GM12878 (cell line): ENCODE data around the gene LYPLA2. TPM values are rescaled to one million over a fixed set of nuclear protein-coding genes. Genes with fewer than 3 reads are reported as not detected.
A peak's percentile ranks its signal among the peaks of the same experiment; 100 is the strongest.

Experiments used
- BACH1 ChIP-seq: fragments of 450-650 bp; IDR thresholded peaks from 2 replicates; pipeline ENCODE4 v1.6.1; 2017; ENCODE audit warnings: mild to moderate bottlenecking, borderline replicate concordance
- BCL11A ChIP-seq: IDR thresholded peaks from 2 replicates; pipeline ENCODE4 v1.6.1; 2011; ENCODE audit warnings: low read depth, low read length
- BHLHE40 ChIP-seq, 2 experiments: fragments of 450-650 bp in 1 of 2; IDR thresholded peaks; 2 replicates each; pipeline ENCODE4 v1.6.1; 2011 to 2017; ENCODE audit warnings: low read depth in 2 of 2, borderline replicate concordance in 1 of 2, improper control_type of control experiment in 1 of 2, low read length in 1 of 2, mild to moderate bottlenecking in 1 of 2
- CHD2 ChIP-seq: IDR thresholded peaks from 2 replicates; pipeline ENCODE4 v1.6.1; 2011; ENCODE audit warnings: low read depth, low read length, improper control_type of control experiment, borderline replicate concordance
- CREB1 ChIP-seq: IDR thresholded peaks from 2 replicates; pipeline ENCODE4 v1.6.1; 2012; ENCODE audit warnings: low read depth, mild to moderate bottlenecking, inconsistent platforms
- EZH2 ChIP-seq: IDR thresholded peaks from 2 replicates; pipeline ENCODE4 v1.6.1; 2012; ENCODE audit warnings: low read depth, mild to moderate bottlenecking, control low read depth, inconsistent platforms, low read length, borderline replicate concordance; ENCODE audit not compliant: control insufficient read depth
- FOS ChIP-seq: IDR thresholded peaks from 3 replicates; pipeline ENCODE4 v1.6.1; 2011; ENCODE audit warnings: borderline replicate concordance; ENCODE audit not compliant: insufficient read length; ENCODE audit errors: extremely low read depth
- FOXK2 ChIP-seq: fragments of 450-650 bp; IDR thresholded peaks from 2 replicates; pipeline ENCODE4 v1.6.1; 2017; ENCODE audit warnings: mild to moderate bottlenecking, moderate library complexity
- HCFC1 ChIP-seq: fragments of 150-350 bp; IDR thresholded peaks from 2 replicates; pipeline ENCODE4 v1.6.1; 2014; ENCODE audit warnings: low read length
- IKZF2 ChIP-seq, 2 experiments: fragments of 450-650 bp; IDR thresholded peaks; 2 replicates each; pipeline ENCODE4 v1.6.1; 2017; ENCODE audit warnings: mild to moderate bottlenecking in 2 of 2, moderate library complexity in 2 of 2
- MTA2 ChIP-seq: fragments of 450-650 bp; IDR thresholded peaks from 2 replicates; pipeline ENCODE4 v1.6.1; 2016; ENCODE audit warnings: low read depth, mild to moderate bottlenecking, moderate library complexity
- NR2F1 ChIP-seq: fragments of 450-650 bp; conservative IDR thresholded peaks from 2 replicates; pipeline ENCODE4 v1.6.1; 2017; ENCODE audit warnings: mild to moderate bottlenecking
- RCOR1 ChIP-seq: conservative IDR thresholded peaks from 2 replicates; pipeline ENCODE4 v1.6.1; 2012; ENCODE audit warnings: low read depth, low read length, improper control_type of control experiment
- RELA ChIP-seq: fragments of 450-650 bp; IDR thresholded peaks from 2 replicates; pipeline ENCODE4 v1.8.0; 2014; ENCODE audit warnings: borderline replicate concordance; ENCODE audit not compliant: partially characterized antibody
- RFX5 ChIP-seq: IDR thresholded peaks from 2 replicates; pipeline ENCODE4 v1.6.1; 2011; ENCODE audit warnings: low read depth, low read length, improper control_type of control experiment
- SIN3A ChIP-seq: IDR thresholded peaks from 2 replicates; pipeline ENCODE4 v1.6.1; 2012; ENCODE audit warnings: low read depth, low read length, improper control_type of control experiment
- SREBF1 ChIP-seq: IDR thresholded peaks from 2 replicates; pipeline ENCODE4 v1.6.1; 2012; ENCODE audit warnings: mild to moderate bottlenecking, low read length
- TAF1 ChIP-seq: IDR thresholded peaks from 2 replicates; pipeline ENCODE4 v1.6.1; 2011; ENCODE audit warnings: mild to moderate bottlenecking, low read depth, low read length, borderline replicate concordance
- TBL1XR1 ChIP-seq: IDR thresholded peaks from 2 replicates; pipeline ENCODE4 v1.6.1; 2012; ENCODE audit warnings: low read depth, low read length, improper control_type of control experiment
- TCF12 ChIP-seq: IDR thresholded peaks from 2 replicates; pipeline ENCODE4 v1.6.1; 2011; ENCODE audit warnings: low read depth, mild to moderate bottlenecking, low read length
- polyA plus RNA-seq, 11 experiments: library from polyadenylated mRNA; depleted of rRNA in 4 of 11; unstranded in 6 of 11; stranded (reverse) in 5 of 11; fragments of >200 nt; fragmentation: Nextera tagmentation in 4 of 11; fragmentation: Illumina TruSeq in 1 of 11; extraction: Ambion mirVana in 4 of 11; extraction: Trizol in 1 of 11; gene quantifications; 1 replicate in 1 of 11; 2 replicates in 10 of 11; pipeline versions ENCODE4 v1.2.1 to v1.2.3, GENCODE V29; 2011 to 2016; ENCODE audit warnings: inconsistent platforms in 2 of 11, missing spikeins in 2 of 11, low read depth in 1 of 11
- total RNA-seq, 4 experiments: library from RNA; depleted of rRNA in 3 of 4; stranded (reverse); fragments of >200 nt in 3 of 4; fragmentation: Illumina TruSeq in 1 of 4; extraction: Trizol in 1 of 4; gene quantifications; 2 replicates each; pipeline versions ENCODE4 v1.2.1 to v1.2.3, GENCODE V29; 2013 to 2021
- TF ChIP-seq, protein P1 (sequence below): IDR thresholded peaks from 2 replicates; pipeline ENCODE4 v1.6.1; 2011; ENCODE audit warnings: mild to moderate bottlenecking, low read depth, low read length, moderate library complexity; ENCODE audit not compliant: insufficient replicate concordance
- TF ChIP-seq, protein P2 (sequence below): fragments of 450-650 bp; IDR thresholded peaks from 2 replicates; pipeline ENCODE4 v1.6.1; 2017; ENCODE audit warnings: mild to moderate bottlenecking, moderate library complexity

Gene LYPLA2
- total and polyA plus RNA-seq, 10 of the 15 experiments (the other 5 are each of a cell fraction or from before 2014, with no cell fraction given): 2.7 to 129 (median 62.3) TPM

DNA sequence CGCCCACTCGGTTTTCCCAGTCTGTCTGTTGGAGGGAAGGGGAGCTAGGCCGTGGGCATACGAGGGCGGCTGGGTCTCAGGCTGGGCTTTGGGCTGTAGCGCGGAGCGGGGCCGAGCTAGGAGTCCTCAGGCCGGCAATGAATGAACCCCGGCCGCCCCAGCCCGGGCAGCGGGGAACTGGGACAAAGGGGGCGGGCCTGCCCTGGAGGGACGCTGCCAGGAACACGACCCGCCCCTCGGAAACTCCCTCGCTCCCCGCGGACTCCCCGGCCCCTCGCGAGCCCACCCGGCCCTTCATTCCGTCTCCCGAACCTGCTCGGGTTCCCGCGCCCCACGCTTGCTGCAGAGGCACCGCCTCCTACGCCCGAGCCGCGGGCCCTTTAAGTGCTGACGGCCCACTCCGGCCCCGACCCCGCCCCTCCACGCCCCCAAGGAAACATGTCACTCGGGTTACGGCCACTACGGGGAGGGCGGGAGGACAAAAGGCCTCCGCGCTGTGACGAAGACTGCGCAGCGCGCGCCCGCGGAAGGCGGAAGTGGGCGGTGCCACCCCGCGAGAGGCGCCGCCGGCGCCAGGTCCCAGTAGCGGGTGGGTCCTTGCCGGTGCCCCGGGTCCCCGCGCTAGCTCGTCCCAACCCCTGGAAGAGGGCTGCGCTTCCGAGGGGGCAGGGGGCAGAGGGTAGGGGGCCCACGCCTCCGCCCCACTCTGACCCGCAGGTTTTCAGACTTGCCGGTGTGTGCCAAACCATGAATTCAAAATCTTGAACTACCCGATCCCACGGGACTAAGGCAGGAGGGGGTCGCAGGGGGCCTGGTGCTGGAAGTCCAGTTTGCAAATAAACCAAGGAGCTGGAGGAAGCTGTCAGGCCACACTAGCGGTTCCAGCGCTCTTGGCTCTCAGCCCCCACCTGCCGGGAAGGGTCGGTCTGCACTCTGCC is 9.7 kb downstream of the LYPLA2 start, which contains the start of gene GALE (continued):
- TF ChIP-seq IKZF2 (IDR thresholded peaks at IDR 0.05) (no peak), TBL1XR1 (0 out of 2 replicates have a peak, but pooled peaks have one; percentile 15), CREB1 (peak; percentile 97), MTA2 (no peak), SREBF1 (0 out of 2 replicates have a peak, but pooled peaks have one; percentile 12), HCFC1 (peak; percentile 73), FOXK2 (no peak), CHD2 (peak; percentile 51; the same call in 1 of the 2 replicates), RFX5 (0 out of 2 replicates have a peak, but pooled peaks have one; percentile 23), FOS (no peak), TCF12 (0 out of 2 replicates have a peak, but pooled peaks have one; percentile 42), SIN3A (peak; percentile 80; the same call in 1 of the 2 replicates), NR2F1 (no peak), RCOR1 (no peak), TAF1 (peak; percentile 73; the same call in 1 of the 2 replicates), BHLHE40 (IDR thresholded peaks at IDR 0.05; ENCODE audit: borderline replicate concordance in 1 of 2, low read depth in 2 of 2, low read length in 1 of 2) (peak; percentile 42 to 58; a peak in 2 of 4 replicates), BACH1 (no peak), BCL11A (no peak), RELA (peak; percentile 26), EZH2 (no peak)
- TF ChIP-seq, protein P1, sequence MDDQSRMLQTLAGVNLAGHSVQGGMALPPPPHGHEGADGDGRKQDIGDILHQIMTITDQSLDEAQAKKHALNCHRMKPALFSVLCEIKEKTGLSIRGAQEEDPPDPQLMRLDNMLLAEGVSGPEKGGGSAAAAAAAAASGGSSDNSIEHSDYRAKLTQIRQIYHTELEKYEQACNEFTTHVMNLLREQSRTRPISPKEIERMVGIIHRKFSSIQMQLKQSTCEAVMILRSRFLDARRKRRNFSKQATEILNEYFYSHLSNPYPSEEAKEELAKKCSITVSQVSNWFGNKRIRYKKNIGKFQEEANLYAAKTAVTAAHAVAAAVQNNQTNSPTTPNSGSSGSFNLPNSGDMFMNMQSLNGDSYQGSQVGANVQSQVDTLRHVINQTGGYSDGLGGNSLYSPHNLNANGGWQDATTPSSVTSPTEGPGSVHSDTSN: peak; percentile 58
- TF ChIP-seq, protein P2, sequence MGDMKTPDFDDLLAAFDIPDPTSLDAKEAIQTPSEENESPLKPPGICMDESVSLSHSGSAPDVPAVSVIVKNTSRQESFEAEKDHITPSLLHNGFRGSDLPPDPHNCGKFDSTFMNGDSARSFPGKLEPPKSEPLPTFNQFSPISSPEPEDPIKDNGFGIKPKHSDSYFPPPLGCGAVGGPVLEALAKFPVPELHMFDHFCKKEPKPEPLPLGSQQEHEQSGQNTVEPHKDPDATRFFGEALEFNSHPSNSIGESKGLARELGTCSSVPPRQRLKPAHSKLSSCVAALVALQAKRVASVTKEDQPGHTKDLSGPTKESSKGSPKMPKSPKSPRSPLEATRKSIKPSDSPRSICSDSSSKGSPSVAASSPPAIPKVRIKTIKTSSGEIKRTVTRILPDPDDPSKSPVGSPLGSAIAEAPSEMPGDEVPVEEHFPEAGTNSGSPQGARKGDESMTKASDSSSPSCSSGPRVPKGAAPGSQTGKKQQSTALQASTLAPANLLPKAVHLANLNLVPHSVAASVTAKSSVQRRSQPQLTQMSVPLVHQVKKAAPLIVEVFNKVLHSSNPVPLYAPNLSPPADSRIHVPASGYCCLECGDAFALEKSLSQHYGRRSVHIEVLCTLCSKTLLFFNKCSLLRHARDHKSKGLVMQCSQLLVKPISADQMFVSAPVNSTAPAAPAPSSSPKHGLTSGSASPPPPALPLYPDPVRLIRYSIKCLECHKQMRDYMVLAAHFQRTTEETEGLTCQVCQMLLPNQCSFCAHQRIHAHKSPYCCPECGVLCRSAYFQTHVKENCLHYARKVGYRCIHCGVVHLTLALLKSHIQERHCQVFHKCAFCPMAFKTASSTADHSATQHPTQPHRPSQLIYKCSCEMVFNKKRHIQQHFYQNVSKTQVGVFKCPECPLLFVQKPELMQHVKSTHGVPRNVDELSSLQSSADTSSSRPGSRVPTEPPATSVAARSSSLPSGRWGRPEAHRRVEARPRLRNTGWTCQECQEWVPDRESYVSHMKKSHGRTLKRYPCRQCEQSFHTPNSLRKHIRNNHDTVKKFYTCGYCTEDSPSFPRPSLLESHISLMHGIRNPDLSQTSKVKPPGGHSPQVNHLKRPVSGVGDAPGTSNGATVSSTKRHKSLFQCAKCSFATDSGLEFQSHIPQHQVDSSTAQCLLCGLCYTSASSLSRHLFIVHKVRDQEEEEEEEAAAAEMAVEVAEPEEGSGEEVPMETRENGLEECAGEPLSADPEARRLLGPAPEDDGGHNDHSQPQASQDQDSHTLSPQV: no peak
